ENCODE results near the gene DNASE2B.

DNA sequence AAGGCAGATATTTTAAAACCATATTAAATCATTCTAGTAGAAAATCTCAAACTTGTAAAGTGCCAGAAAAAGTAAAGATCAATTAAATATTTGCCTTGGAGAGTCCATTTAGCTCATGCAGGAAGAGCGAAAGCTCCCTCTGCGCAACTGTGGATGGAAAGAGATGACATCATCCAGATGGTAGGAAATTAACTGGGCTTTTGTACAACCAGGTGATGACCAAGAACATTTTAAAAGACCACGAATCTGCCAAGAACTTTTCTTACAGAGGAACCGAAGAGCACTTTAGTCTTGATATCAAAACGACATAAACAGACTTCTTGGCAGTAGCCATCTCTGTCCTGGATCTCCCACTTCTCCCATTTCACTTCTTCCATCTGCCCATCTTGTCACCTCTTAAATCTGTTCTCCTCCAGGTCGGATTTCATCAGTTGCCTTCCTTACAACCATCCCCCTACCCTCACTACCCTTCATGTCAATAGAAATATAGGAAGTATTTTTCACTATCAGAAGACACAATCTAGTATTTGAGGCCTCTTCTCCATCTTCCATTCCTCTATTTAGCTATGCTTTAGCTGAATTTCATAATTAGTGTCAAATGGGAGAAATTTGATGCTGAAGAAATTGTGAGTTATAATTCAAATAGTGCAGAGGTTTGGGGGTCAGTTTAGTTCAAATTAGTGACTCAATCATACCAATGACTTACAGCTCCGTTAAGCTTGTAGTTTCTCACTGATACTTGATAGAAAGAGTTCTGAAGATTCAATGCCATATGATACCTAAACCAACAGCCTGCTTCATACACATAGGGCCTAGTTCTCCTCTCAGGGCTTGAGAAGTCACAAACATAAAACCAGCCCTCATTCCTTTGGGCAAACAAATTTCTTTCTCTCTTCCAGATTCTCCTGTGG is 22.0 kb upstream of the DNASE2B start:
- TF ChIP-seq, protein P1, sequence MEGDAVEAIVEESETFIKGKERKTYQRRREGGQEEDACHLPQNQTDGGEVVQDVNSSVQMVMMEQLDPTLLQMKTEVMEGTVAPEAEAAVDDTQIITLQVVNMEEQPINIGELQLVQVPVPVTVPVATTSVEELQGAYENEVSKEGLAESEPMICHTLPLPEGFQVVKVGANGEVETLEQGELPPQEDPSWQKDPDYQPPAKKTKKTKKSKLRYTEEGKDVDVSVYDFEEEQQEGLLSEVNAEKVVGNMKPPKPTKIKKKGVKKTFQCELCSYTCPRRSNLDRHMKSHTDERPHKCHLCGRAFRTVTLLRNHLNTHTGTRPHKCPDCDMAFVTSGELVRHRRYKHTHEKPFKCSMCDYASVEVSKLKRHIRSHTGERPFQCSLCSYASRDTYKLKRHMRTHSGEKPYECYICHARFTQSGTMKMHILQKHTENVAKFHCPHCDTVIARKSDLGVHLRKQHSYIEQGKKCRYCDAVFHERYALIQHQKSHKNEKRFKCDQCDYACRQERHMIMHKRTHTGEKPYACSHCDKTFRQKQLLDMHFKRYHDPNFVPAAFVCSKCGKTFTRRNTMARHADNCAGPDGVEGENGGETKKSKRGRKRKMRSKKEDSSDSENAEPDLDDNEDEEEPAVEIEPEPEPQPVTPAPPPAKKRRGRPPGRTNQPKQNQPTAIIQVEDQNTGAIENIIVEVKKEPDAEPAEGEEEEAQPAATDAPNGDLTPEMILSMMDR (IDR thresholded peaks at IDR 0.05 in 4 of 5, conservative IDR thresholded peaks at IDR 0.05 in 1 of 5), result no peak
- no peak for TF ChIP-seq POLR2A (IDR thresholded peaks at IDR 0.05)
